ENCODE results near the gene CACNA1G. TPM values are rescaled to one million over a fixed set of nuclear protein-coding genes. Genes with fewer than 3 reads are reported as not detected.

CACNA1G gene
- total RNA-seq, 2 experiments from 2014 or later = not detected

DNA sequence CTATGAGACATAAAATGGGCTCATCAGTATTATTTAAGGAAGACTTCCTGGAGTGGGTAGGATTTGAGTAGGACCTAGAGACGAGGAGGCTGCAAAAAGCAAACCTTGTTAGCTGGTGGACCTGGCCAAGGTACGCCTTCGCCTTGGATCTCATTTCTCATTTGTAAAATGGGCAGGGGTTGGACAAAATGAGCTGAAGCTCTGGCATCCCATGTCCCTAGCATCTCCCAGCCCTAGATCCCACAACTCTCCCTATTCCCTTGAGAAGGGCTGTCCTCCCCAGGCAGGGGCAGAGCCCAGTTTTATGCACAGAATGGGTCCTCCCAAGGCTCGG, 13.8 kb upstream of the CACNA1G start:
- no peaks in the 10 kb centered on the region for H3K36me3 ChIP-seq (ENCODE audit: insufficient read depth, low read length)
- peak overlapping the region; percentile 41 for H3K4me3 ChIP-seq (ENCODE audit: low read depth, low read length, poor library complexity, severe bottlenecking)
- H3K4me2 ChIP-seq (ENCODE audit: low read length) = peak overlapping the region; percentile 58
- intact Hi-C loops (cut with micrococcal nuclease; ENCODE audit: unreplicated experiment) = loop anchor here (1.0 to 10.0 kb wide), 4 partner anchors 80 to 296 kb away; partner anchors contain the start of gene ANKRD40CL
- H3K4me1 ChIP-seq (ENCODE audit: insufficient read depth, low read length, poor library complexity, severe bottlenecking) = peaks cover 13% of the 10 kb centered on the region
- no peaks in the 10 kb centered on the region for H3K79me2 ChIP-seq (ENCODE audit: insufficient read depth, low read depth, low read length)
- BruUV-seq (replicated peaks) = no TSS peak
- H4K20me1 ChIP-seq (ENCODE audit: insufficient read depth, low read length) = no peaks in the 10 kb centered on the region
- ChIA-PET POLR2A (no interaction called here), CTCF (ENCODE audit: unreplicated experiment) (no interaction called here)
- H3K9me2 ChIP-seq (ENCODE audit: insufficient read depth, low read length) = no peaks in the 10 kb centered on the region
- DNase-seq (ENCODE audit: low spot score) = no peak
- no peak overlapping the region for H3K27ac ChIP-seq (ENCODE audit: low read depth, low read length, poor library complexity, severe bottlenecking)
- H3K9me3 ChIP-seq (ENCODE audit: low read length) = no peaks in the 10 kb centered on the region
- no peak overlapping the region; the same call in 1 of the 2 replicates for H2AFZ ChIP-seq (ENCODE audit: low read length)
- TF ChIP-seq, protein P1, sequence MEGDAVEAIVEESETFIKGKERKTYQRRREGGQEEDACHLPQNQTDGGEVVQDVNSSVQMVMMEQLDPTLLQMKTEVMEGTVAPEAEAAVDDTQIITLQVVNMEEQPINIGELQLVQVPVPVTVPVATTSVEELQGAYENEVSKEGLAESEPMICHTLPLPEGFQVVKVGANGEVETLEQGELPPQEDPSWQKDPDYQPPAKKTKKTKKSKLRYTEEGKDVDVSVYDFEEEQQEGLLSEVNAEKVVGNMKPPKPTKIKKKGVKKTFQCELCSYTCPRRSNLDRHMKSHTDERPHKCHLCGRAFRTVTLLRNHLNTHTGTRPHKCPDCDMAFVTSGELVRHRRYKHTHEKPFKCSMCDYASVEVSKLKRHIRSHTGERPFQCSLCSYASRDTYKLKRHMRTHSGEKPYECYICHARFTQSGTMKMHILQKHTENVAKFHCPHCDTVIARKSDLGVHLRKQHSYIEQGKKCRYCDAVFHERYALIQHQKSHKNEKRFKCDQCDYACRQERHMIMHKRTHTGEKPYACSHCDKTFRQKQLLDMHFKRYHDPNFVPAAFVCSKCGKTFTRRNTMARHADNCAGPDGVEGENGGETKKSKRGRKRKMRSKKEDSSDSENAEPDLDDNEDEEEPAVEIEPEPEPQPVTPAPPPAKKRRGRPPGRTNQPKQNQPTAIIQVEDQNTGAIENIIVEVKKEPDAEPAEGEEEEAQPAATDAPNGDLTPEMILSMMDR (conservative IDR thresholded peaks at IDR 0.05; ENCODE audit: low read length) = no peak
- no peak for TF ChIP-seq EZH2phosphoT487 (IDR thresholded peaks at IDR 0.05; ENCODE audit: borderline replicate concordance, low read depth, low read length)

DNA sequence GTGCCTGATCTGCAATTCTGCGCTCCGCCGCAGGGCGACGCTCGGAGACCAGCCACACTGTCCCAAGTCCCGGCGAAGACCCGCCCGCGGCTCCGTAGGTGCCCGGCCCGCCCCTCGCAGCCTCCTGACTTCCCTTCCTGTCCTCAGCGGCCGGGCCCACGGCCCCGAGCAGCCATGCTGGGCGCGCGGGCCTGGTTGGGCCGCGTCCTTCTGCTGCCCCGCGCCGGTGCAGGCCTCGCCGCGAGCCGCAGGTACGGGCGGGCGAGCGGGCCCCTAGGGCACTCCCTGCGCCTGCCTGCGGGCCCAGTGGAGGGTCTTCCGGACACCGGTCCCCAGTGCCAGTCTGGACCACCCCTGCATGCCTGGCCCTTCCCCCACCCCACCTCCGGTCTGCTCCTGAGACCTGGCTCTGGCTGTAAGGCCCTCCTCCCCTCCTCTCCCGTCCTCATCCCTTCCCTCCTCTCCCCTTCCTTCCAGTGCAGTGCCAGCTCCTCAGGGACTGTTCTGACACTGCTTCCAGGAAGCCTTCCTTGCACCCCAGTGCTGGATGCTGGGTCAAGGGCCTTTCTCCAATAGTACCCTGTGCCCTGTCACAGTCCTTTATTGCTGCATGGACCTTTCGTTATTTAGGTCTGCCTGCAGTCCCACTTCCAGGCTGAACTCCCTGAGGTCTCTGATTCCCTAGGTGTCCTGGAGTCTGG, 13.3 kb upstream of the CACNA1G start, which contains the start of gene SPATA20:
Gene SPATA20, plus strand, starts transcription at position 140 of the 701 bp plus-strand sequence. Its CDS starts 35 bp downstream, at position 175.
- H3K4me3 ChIP-seq (ENCODE audit: low read depth, low read length, poor library complexity, severe bottlenecking) = peak within 1 kb of the TSS; percentile 41
- H3K9me2 ChIP-seq (ENCODE audit: insufficient read depth, low read length) = no peaks in the 10 kb centered on the region
- no peaks in the 10 kb centered on the region for H4K20me1 ChIP-seq (ENCODE audit: insufficient read depth, low read length)
- H2AFZ ChIP-seq (ENCODE audit: low read length) = peak within 1 kb of the TSS; percentile 78
- peak within 1 kb of the TSS; percentile 58 for H3K4me2 ChIP-seq (ENCODE audit: low read length)
- no peaks in the 10 kb centered on the region for H3K36me3 ChIP-seq (ENCODE audit: insufficient read depth, low read length)
- TF ChIP-seq, protein P1 (conservative IDR thresholded peaks at IDR 0.05; ENCODE audit: low read length) = peak; percentile 91
- TF ChIP-seq EZH2phosphoT487 (IDR thresholded peaks at IDR 0.05; ENCODE audit: borderline replicate concordance, low read depth, low read length) = no peak
- no peaks in the 10 kb centered on the region for H3K9me3 ChIP-seq (ENCODE audit: low read length)
- intact Hi-C loops (cut with micrococcal nuclease; ENCODE audit: unreplicated experiment) = loop anchor here (1.0 to 10.0 kb wide), 4 partner anchors 79 to 296 kb away; partner anchors contain the start of gene ANKRD40CL
- POLR2A ChIA-PET = no interaction called here
- DNase-seq (ENCODE audit: low spot score) = peak; percentile 86
- peaks cover 13% of the 10 kb centered on the region for H3K4me1 ChIP-seq (ENCODE audit: insufficient read depth, low read length, poor library complexity, severe bottlenecking)
- H3K27ac ChIP-seq (ENCODE audit: low read depth, low read length, poor library complexity, severe bottlenecking) = no peak within 1 kb of the TSS
- no TSS peak for BruUV-seq (replicated peaks)
- CTCF ChIA-PET (ENCODE audit: unreplicated experiment) = interaction anchor here (0.6 kb wide), 1 partner anchor 282 kb away, joined by 6 read pairs; no protein-coding TSS in a partner anchor
- H3K79me2 ChIP-seq (ENCODE audit: insufficient read depth, low read depth, low read length) = no peaks in the 10 kb centered on the region

DNA sequence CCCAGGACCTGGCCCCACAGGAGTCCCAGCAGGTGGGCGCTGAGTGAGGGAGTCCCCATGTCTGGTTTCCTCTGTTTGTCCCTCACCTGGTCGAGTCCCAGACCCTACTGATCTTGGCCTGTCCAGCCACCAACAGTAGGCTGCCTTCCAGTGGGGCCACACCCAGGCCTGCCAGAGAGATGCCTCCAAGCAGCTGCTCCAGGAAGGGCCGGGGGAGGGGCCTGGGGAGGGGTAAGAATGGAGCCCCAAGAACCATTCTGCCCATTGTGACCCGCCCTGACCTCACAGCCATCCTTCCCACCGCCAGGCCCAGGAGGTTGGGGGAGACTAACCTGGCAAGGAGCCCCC, 12.8 kb upstream of the CACNA1G start:
- Histone ChIP-seq H3K9me3 (ENCODE audit: low read length) (no peaks in the 10 kb centered on the region), H3K9me2 (ENCODE audit: insufficient read depth, low read length) (no peaks in the 10 kb centered on the region), H4K20me1 (ENCODE audit: insufficient read depth, low read length) (no peaks in the 10 kb centered on the region), H2AFZ (ENCODE audit: low read length) (no peak overlapping the region), H3K27ac (ENCODE audit: low read depth, low read length, poor library complexity, severe bottlenecking) (no peak overlapping the region), H3K79me2 (ENCODE audit: insufficient read depth, low read depth, low read length) (no peaks in the 10 kb centered on the region), H3K36me3 (ENCODE audit: insufficient read depth, low read length) (no peaks in the 10 kb centered on the region), H3K4me1 (ENCODE audit: insufficient read depth, low read length, poor library complexity, severe bottlenecking) (peaks cover 9% of the 10 kb centered on the region), H3K4me2 (ENCODE audit: low read length) (no peak overlapping the region), H3K4me3 (ENCODE audit: low read depth, low read length, poor library complexity, severe bottlenecking) (no peak overlapping the region)
- ChIA-PET POLR2A (no interaction called here), CTCF (ENCODE audit: unreplicated experiment) (interaction anchor here (0.6 kb wide), 1 partner anchor 281 kb away, joined by 6 read pairs; no protein-coding TSS in a partner anchor)
- intact Hi-C loops (cut with micrococcal nuclease; ENCODE audit: unreplicated experiment) = loop anchor here (1.0 to 10.0 kb wide), 4 partner anchors 79 to 295 kb away; partner anchors contain the start of gene ANKRD40CL
- no peak for DNase-seq (ENCODE audit: low spot score)
- no TSS peak for BruUV-seq (replicated peaks)
- TF ChIP-seq EZH2phosphoT487 (IDR thresholded peaks at IDR 0.05; ENCODE audit: borderline replicate concordance, low read depth, low read length) = no peak
- TF ChIP-seq, protein P1 (conservative IDR thresholded peaks at IDR 0.05; ENCODE audit: low read length) = no peak
